HepG2 (cell line): ENCODE data around the gene DHX29.

Experiments used
- FOXK1 ChIP-seq: sonication (generic); formaldehyde crosslinking; IDR thresholded peaks from 2 replicates; pipeline ENCODE4 v1.4.0; 2020; ENCODE audit warnings: low read depth, missing genetic modification reagents, borderline replicate concordance
- HCFC1 ChIP-seq: fragments of 150-350 bp; IDR thresholded peaks from 2 replicates; pipeline ENCODE4 v1.6.1; 2014; ENCODE audit warnings: low read depth, low read length
- JUND ChIP-seq: sonication (generic); formaldehyde crosslinking; IDR thresholded peaks from 2 replicates; pipeline ENCODE4 v1.8.0; 2022; ENCODE audit warnings: mild to moderate bottlenecking, missing genetic modification reagents
- ZNF143 ChIP-seq: sonication (generic); formaldehyde crosslinking; IDR thresholded peaks from 2 replicates; pipeline ENCODE4 v1.4.0; 2020; ENCODE audit warnings: missing genetic modification reagents
- ZNF253 ChIP-seq: sonication (generic); formaldehyde crosslinking; IDR thresholded peaks from 2 replicates; pipeline ENCODE4 v1.8.0; 2022; ENCODE audit warnings: mild to moderate bottlenecking, missing genetic modification reagents, borderline replicate concordance
- TF ChIP-seq, protein P1 (sequence below): sonication (generic); formaldehyde crosslinking; conservative IDR thresholded peaks from 2 replicates; pipeline ENCODE4 v1.5.0; 2020; ENCODE audit warnings: missing genetic modification reagents
- TF ChIP-seq, protein P2 (sequence below): sonication (generic); formaldehyde crosslinking; IDR thresholded peaks from 2 replicates; pipeline ENCODE4 v1.5.0; 2020; ENCODE audit warnings: mild to moderate bottlenecking, missing genetic modification reagents, moderate library complexity
- TF ChIP-seq, protein P3 (sequence below), 2 experiments: IDR thresholded peaks; 2 replicates each; pipeline ENCODE4 v1.6.1; 2011 to 2012; ENCODE audit warnings: low read length in 2 of 2, borderline replicate concordance in 1 of 2, low read depth in 1 of 2, mild to moderate bottlenecking in 1 of 2, moderate library complexity in 1 of 2

DNA sequence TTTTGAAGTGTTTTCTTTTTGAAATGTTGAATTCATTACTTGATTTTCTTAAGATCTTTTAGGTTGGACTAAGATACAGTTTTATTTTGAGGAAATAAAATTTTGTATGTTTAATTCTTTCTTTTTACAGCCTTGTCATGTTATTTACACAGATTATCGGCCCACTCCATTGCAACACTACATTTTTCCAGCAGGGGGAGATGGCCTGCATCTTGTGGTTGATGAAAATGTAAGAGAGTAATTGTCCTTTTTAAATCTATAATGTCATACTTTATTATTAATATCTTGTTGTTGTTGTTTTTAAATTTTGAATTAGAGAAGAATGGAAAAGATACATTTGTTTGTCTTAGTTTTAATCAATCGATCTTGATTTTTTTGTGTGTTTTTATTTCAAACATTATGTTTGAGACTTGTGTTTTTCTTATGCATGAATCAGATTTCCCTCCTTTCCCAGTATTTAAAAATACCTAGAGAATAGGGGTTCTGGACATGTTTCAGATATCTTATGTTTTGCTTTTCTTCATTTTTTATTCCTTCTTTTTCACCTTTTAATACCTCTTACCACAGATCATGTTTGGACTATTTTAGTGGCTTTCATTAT is 37.0 kb upstream of the DHX29 start:
- TF ChIP-seq JUND (CRISPR knock-in tag) (no peak), ZNF143 (CRISPR knock-in tag) (no peak), FOXK1 (CRISPR knock-in tag) (no peak), HCFC1 (no peak), ZNF253 (CRISPR knock-in tag) (no peak)
- TF ChIP-seq, protein P1, sequence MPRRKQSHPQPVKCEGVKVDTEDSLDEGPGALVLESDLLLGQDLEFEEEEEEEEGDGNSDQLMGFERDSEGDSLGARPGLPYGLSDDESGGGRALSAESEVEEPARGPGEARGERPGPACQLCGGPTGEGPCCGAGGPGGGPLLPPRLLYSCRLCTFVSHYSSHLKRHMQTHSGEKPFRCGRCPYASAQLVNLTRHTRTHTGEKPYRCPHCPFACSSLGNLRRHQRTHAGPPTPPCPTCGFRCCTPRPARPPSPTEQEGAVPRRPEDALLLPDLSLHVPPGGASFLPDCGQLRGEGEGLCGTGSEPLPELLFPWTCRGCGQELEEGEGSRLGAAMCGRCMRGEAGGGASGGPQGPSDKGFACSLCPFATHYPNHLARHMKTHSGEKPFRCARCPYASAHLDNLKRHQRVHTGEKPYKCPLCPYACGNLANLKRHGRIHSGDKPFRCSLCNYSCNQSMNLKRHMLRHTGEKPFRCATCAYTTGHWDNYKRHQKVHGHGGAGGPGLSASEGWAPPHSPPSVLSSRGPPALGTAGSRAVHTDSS (CRISPR knock-in tag): no peak
- TF ChIP-seq, protein P2, sequence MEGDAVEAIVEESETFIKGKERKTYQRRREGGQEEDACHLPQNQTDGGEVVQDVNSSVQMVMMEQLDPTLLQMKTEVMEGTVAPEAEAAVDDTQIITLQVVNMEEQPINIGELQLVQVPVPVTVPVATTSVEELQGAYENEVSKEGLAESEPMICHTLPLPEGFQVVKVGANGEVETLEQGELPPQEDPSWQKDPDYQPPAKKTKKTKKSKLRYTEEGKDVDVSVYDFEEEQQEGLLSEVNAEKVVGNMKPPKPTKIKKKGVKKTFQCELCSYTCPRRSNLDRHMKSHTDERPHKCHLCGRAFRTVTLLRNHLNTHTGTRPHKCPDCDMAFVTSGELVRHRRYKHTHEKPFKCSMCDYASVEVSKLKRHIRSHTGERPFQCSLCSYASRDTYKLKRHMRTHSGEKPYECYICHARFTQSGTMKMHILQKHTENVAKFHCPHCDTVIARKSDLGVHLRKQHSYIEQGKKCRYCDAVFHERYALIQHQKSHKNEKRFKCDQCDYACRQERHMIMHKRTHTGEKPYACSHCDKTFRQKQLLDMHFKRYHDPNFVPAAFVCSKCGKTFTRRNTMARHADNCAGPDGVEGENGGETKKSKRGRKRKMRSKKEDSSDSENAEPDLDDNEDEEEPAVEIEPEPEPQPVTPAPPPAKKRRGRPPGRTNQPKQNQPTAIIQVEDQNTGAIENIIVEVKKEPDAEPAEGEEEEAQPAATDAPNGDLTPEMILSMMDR (CRISPR knock-in tag): peak; percentile 58
- TF ChIP-seq, protein P3, sequence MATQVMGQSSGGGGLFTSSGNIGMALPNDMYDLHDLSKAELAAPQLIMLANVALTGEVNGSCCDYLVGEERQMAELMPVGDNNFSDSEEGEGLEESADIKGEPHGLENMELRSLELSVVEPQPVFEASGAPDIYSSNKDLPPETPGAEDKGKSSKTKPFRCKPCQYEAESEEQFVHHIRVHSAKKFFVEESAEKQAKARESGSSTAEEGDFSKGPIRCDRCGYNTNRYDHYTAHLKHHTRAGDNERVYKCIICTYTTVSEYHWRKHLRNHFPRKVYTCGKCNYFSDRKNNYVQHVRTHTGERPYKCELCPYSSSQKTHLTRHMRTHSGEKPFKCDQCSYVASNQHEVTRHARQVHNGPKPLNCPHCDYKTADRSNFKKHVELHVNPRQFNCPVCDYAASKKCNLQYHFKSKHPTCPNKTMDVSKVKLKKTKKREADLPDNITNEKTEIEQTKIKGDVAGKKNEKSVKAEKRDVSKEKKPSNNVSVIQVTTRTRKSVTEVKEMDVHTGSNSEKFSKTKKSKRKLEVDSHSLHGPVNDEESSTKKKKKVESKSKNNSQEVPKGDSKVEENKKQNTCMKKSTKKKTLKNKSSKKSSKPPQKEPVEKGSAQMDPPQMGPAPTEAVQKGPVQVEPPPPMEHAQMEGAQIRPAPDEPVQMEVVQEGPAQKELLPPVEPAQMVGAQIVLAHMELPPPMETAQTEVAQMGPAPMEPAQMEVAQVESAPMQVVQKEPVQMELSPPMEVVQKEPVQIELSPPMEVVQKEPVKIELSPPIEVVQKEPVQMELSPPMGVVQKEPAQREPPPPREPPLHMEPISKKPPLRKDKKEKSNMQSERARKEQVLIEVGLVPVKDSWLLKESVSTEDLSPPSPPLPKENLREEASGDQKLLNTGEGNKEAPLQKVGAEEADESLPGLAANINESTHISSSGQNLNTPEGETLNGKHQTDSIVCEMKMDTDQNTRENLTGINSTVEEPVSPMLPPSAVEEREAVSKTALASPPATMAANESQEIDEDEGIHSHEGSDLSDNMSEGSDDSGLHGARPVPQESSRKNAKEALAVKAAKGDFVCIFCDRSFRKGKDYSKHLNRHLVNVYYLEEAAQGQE (IDR thresholded peaks at IDR 0.05; ENCODE audit: borderline replicate concordance in 1 of 2, low read depth in 1 of 2, low read length in 2 of 2): no peak
